Measurements from ENCODE around the gene TUBGCP2.

TUBGCP2 gene

DNA sequence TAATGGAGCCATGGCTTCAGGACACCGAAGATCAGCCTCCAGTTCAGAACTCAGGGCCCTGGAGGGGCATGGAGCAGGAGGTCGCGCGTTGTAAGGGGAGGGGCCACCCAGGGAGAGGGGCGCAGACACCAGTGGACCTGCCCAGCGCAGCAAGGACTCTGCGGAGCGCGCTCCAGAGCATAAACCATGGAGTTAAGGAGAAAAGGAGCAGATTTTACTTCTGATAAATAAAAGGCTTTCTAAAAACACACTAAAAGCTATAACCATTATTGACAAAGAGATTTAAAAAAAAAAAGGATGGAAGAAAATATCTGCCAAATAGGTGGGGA is 17.5 kb upstream of the TUBGCP2 start:
- Histone ChIP-seq H4K8ac (ENCODE audit: low read length) (peak overlapping the region; percentile 95), H2BK5ac (ENCODE audit: low read depth, low read length, poor library complexity, severe bottlenecking) (peak overlapping the region; percentile 71), H3K4me3 (ENCODE audit: insufficient read depth in 1 of 2, low read depth in 1 of 2, low read length in 2 of 2) (peak overlapping the region; percentile 47 to 76), H3K27ac (ENCODE audit: low read length, poor library complexity, severe bottlenecking) (no peak overlapping the region), H3K4me1 (ENCODE audit: control insufficient read depth, insufficient read depth, low read depth, low read length) (peaks cover 47% of the 10 kb centered on the region), H3K18ac (ENCODE audit: low read depth in 1 of 2, low read length in 2 of 2) (peak overlapping the region in 1 of 2 experiments; percentile 77), H2BK12ac (ENCODE audit: low read length in 2 of 2) (peak overlapping the region in 1 of 2 experiments; percentile 55), H3K36me3 (ENCODE audit: control insufficient read depth in 1 of 2, insufficient read depth in 2 of 2, low read depth in 1 of 2, low read length in 2 of 2) (peaks cover 0 to 4% of the 10 kb centered on the region in 2 experiments), H2AK5ac (ENCODE audit: low read length, severe bottlenecking) (peak overlapping the region; percentile 84), H3K9me3 (ENCODE audit: control insufficient read depth, low read length) (no peaks in the 10 kb centered on the region), H3K23ac (ENCODE audit: low read length in 2 of 2) (no peak overlapping the region), H4K91ac (ENCODE audit: low read length) (peak overlapping the region; percentile 75), H2BK120ac (ENCODE audit: low read depth, low read length) (peak overlapping the region; percentile 61), H2BK15ac (ENCODE audit: low read depth, poor library complexity, severe bottlenecking) (peak overlapping the region; percentile 90), H3K4ac (ENCODE audit: low read depth in 1 of 2, low read length in 2 of 2) (peak overlapping the region in 1 of 2 experiments; percentile 81), H3K79me1 (replicated peaks; ENCODE audit: low read length, poor library complexity, severe bottlenecking) (no peaks in the 10 kb centered on the region), H3K14ac (ENCODE audit: low read length in 2 of 2) (peak overlapping the region in 1 of 2 experiments; percentile 61), H3K27me3 (ENCODE audit: control insufficient read depth in 1 of 2, insufficient read depth in 1 of 2, low read length in 2 of 2) (peaks cover 0 to 60% of the 10 kb centered on the region in 2 experiments), H2AFZ (ENCODE audit: low read depth, low read length) (peak overlapping the region; percentile 76), H3K4me2 (ENCODE audit: low read length, poor library complexity, severe bottlenecking) (peak overlapping the region; percentile 79), H3K9ac (ENCODE audit: low read length) (no peak overlapping the region)
- WGBS = 15% methylated on average over 4 of the region's 9 CpGs
- no peak for DNase-seq

DNA sequence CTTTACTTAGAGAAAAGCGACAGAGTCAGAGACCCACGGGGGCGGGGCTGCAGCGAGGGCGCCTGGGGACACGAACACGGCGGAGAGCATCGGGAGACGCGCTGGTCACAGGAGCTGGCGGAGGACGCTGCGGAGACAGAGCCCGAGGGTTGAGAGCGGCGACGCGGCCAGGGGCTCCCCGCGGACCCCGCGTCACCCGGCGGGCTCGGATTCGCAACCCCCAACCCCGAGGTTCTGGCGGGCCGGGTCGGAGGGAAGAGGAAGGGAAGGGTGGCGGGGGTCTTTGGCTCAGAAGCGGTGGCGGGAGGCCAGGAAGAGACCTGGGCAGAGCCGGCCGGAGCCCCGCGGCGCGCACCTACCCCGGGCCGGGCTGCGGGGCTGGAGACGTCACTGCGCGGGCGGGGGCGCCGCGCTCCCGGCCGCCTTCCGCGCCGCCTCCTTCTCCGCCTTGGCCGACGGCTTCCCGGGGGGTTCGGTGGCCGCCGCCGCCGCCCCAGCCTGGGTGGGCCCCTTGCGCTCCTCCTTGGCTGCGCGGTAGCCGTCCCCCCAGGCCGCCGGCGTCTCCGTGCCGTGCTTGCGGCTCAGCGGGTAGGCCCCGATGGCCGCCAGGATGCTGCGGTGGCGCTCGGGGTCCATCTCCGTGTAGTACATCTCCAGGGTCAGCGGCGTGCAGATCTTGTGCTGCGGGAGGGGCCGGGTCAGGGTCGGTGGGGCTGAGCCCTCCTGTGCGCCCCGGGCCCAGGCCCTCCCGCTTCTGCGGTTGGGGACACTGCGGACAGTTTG is 17.0 kb upstream of the TUBGCP2 start:
- Histone ChIP-seq H2BK12ac (ENCODE audit: low read length in 2 of 2) (peak overlapping the region in 1 of 2 experiments; percentile 67), H3K27ac (ENCODE audit: low read length, poor library complexity, severe bottlenecking) (no peak overlapping the region), H4K8ac (ENCODE audit: low read length) (peak overlapping the region; percentile 95), H3K4ac (ENCODE audit: low read depth in 1 of 2, low read length in 2 of 2) (peak overlapping the region; percentile 49 to 81), H3K4me1 (ENCODE audit: control insufficient read depth, insufficient read depth, low read depth, low read length) (peaks cover 47% of the 10 kb centered on the region), H3K79me1 (replicated peaks; ENCODE audit: low read length, poor library complexity, severe bottlenecking) (no peaks in the 10 kb centered on the region), H3K18ac (ENCODE audit: low read depth in 1 of 2, low read length in 2 of 2) (peak overlapping the region; percentile 62 to 77), H3K14ac (ENCODE audit: low read length in 2 of 2) (peak overlapping the region; percentile 57 to 61), H2BK15ac (ENCODE audit: low read depth, poor library complexity, severe bottlenecking) (peak overlapping the region; percentile 90), H3K9ac (ENCODE audit: low read length) (no peak overlapping the region), H2BK5ac (ENCODE audit: low read depth, low read length, poor library complexity, severe bottlenecking) (peak overlapping the region; percentile 71), H3K27me3 (ENCODE audit: control insufficient read depth in 1 of 2, insufficient read depth in 1 of 2, low read length in 2 of 2) (peaks cover 0 to 58% of the 10 kb centered on the region in 2 experiments), H3K36me3 (ENCODE audit: control insufficient read depth in 1 of 2, insufficient read depth in 2 of 2, low read depth in 1 of 2, low read length in 2 of 2) (peaks cover 0 to 4% of the 10 kb centered on the region in 2 experiments), H4K91ac (ENCODE audit: low read length) (peak overlapping the region; percentile 75), H3K4me3 (ENCODE audit: insufficient read depth in 1 of 2, low read depth in 1 of 2, low read length in 2 of 2) (peak overlapping the region; percentile 47 to 76), H2BK120ac (ENCODE audit: low read depth, low read length) (peak overlapping the region; percentile 61), H3K9me3 (ENCODE audit: control insufficient read depth, low read length) (no peaks in the 10 kb centered on the region), H2AFZ (ENCODE audit: low read depth, low read length) (peak overlapping the region; percentile 76), H3K23ac (ENCODE audit: low read length in 2 of 2) (peak overlapping the region in 1 of 2 experiments; percentile 28), H2AK5ac (ENCODE audit: low read length, severe bottlenecking) (peak overlapping the region; percentile 67), H3K4me2 (ENCODE audit: low read length, poor library complexity, severe bottlenecking) (peak overlapping the region; percentile 79)
- WGBS = 3% methylated on average over 69 of the region's 91 CpGs
- peak; percentile 34 for DNase-seq

DNA sequence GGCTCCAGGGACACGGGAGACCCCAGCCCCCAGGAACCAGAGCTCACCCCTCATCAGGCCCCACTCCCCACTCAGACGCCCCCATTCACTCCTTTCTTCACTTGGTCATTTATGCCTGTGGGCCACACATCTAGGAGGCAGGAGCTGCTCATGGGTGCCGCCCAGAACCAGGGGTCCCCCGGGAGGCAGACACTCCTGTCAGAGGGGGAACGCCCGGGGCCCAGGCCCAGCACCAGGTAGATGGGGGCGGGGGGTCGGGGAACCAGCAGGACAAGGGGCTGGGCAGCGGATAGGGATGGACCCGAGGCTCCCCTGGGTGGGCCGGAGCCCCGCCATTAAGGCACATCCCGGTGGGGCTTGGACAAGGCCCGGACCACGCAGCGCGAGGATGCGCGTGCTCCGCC is 16.2 kb upstream of the TUBGCP2 start:
- Histone ChIP-seq H2AK5ac (ENCODE audit: low read length, severe bottlenecking) (peak overlapping the region; percentile 15), H3K18ac (ENCODE audit: low read depth in 1 of 2, low read length in 2 of 2) (peak overlapping the region in 1 of 2 experiments; percentile 62), H3K4me1 (ENCODE audit: control insufficient read depth, insufficient read depth, low read depth, low read length) (peaks cover 46% of the 10 kb centered on the region), H3K4ac (ENCODE audit: low read depth in 1 of 2, low read length in 2 of 2) (no peak overlapping the region), H3K27ac (ENCODE audit: low read length, poor library complexity, severe bottlenecking) (no peak overlapping the region), H2BK12ac (ENCODE audit: low read length in 2 of 2) (no peak overlapping the region), H3K4me3 (ENCODE audit: insufficient read depth in 1 of 2, low read depth in 1 of 2, low read length in 2 of 2) (peak overlapping the region in 1 of 2 experiments; percentile 76), H3K23ac (ENCODE audit: low read length in 2 of 2) (no peak overlapping the region), H3K27me3 (ENCODE audit: control insufficient read depth in 1 of 2, insufficient read depth in 1 of 2, low read length in 2 of 2) (peaks cover 0 to 64% of the 10 kb centered on the region in 2 experiments), H3K9me3 (ENCODE audit: control insufficient read depth, low read length) (no peaks in the 10 kb centered on the region), H2BK15ac (ENCODE audit: low read depth, poor library complexity, severe bottlenecking) (peak overlapping the region; percentile 69), H2AFZ (ENCODE audit: low read depth, low read length) (no peak overlapping the region), H3K36me3 (ENCODE audit: control insufficient read depth in 1 of 2, insufficient read depth in 2 of 2, low read depth in 1 of 2, low read length in 2 of 2) (peaks cover 0 to 4% of the 10 kb centered on the region in 2 experiments), H3K9ac (ENCODE audit: low read length) (no peak overlapping the region), H3K14ac (ENCODE audit: low read length in 2 of 2) (no peak overlapping the region), H2BK120ac (ENCODE audit: low read depth, low read length) (no peak overlapping the region), H2BK5ac (ENCODE audit: low read depth, low read length, poor library complexity, severe bottlenecking) (no peak overlapping the region), H4K8ac (ENCODE audit: low read length) (peak overlapping the region; percentile 95), H4K91ac (ENCODE audit: low read length) (no peak overlapping the region), H3K79me1 (replicated peaks; ENCODE audit: low read length, poor library complexity, severe bottlenecking) (no peaks in the 10 kb centered on the region), H3K4me2 (ENCODE audit: low read length, poor library complexity, severe bottlenecking) (peak overlapping the region; percentile 79)
- 57% methylated on average over 20 of the region's 20 CpGs for WGBS
- no peak for DNase-seq

DNA sequence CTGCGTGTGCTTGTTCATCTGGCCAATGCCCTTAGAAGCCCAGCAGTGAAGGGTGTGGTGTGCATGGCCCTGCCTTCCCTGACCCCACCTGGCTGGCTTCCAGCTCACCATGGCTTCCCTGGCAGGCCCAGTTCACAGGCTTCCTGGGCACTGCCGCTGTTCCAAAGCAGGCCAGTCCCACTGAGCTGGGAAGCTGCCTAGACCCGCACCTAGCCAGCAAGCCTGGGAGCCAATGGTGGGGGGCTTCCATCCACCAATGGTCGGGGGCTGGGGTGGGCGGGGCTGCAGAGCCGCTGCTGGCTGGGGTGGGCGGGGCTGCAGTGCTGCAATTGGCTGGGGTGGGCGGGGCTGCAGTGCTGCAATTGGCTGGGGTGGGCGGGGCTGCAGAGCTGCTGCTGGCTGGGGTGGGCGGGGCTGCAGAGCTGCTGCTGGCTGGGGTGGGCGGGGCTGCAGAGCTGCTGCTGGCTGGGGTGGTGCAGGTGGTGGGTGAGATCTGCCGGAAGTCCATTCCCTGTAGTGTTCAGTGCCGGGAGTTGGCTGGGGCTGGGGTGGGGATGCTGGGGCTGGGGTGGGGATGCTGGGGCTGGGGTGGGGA is 15.6 kb upstream of the TUBGCP2 start:
- WGBS = 18% methylated on average over 9 of the region's 13 CpGs
- peak overlapping the region in 1 of 2 experiments; percentile 81 for H2BK12ac ChIP-seq (ENCODE audit: low read length in 2 of 2)

More for the DNA sequence above, 15.6 kb upstream of the TUBGCP2 start:
- Histone ChIP-seq H4K8ac (ENCODE audit: low read length) (peak overlapping the region; percentile 67), H3K14ac (ENCODE audit: low read length in 2 of 2) (no peak overlapping the region), H4K91ac (ENCODE audit: low read length) (no peak overlapping the region), H2AFZ (ENCODE audit: low read depth, low read length) (peak overlapping the region; percentile 72), H2BK120ac (ENCODE audit: low read depth, low read length) (no peak overlapping the region), H3K18ac (ENCODE audit: low read depth in 1 of 2, low read length in 2 of 2) (no peak overlapping the region), H3K79me1 (replicated peaks; ENCODE audit: low read length, poor library complexity, severe bottlenecking) (no peaks in the 10 kb centered on the region), H3K9me3 (ENCODE audit: control insufficient read depth, low read length) (no peaks in the 10 kb centered on the region), H3K4me1 (ENCODE audit: control insufficient read depth, insufficient read depth, low read depth, low read length) (peaks cover 45% of the 10 kb centered on the region), H3K27ac (ENCODE audit: low read length, poor library complexity, severe bottlenecking) (no peak overlapping the region), H3K4me2 (ENCODE audit: low read length, poor library complexity, severe bottlenecking) (peak overlapping the region; percentile 41), H3K9ac (ENCODE audit: low read length) (no peak overlapping the region), H3K4ac (ENCODE audit: low read depth in 1 of 2, low read length in 2 of 2) (no peak overlapping the region), H3K36me3 (ENCODE audit: control insufficient read depth in 1 of 2, insufficient read depth in 2 of 2, low read depth in 1 of 2, low read length in 2 of 2) (peaks cover 0 to 4% of the 10 kb centered on the region in 2 experiments), H2BK15ac (ENCODE audit: low read depth, poor library complexity, severe bottlenecking) (no peak overlapping the region), H3K23ac (ENCODE audit: low read length in 2 of 2) (no peak overlapping the region), H3K27me3 (ENCODE audit: control insufficient read depth in 1 of 2, insufficient read depth in 1 of 2, low read length in 2 of 2) (peaks cover 0 to 65% of the 10 kb centered on the region in 2 experiments), H2BK5ac (ENCODE audit: low read depth, low read length, poor library complexity, severe bottlenecking) (no peak overlapping the region), H3K4me3 (ENCODE audit: insufficient read depth in 1 of 2, low read depth in 1 of 2, low read length in 2 of 2) (no peak overlapping the region), H2AK5ac (ENCODE audit: low read length, severe bottlenecking) (no peak overlapping the region)
- peak; percentile 43 for DNase-seq

All from mesenchymal stem cell (in vitro differentiated cells and primary cell).